Measurements from ENCODE around the gene SHISA5.

GRCh38 chr3:48532977-48533337, 29.0 kb upstream of the SHISA5 start:
- TF ChIP-seq POLR2A (IDR thresholded peaks at IDR 0.05) (no peak), CTCF (IDR thresholded peaks at IDR 0.05) (no peak)
